Ishikawa (cell line): ENCODE results near the gene ZNF91.

Source experiments
- CEBPB ChIP-seq: IDR thresholded peaks from 2 replicates; pipeline ENCODE4 v1.6.1; 2012
- CREB1 ChIP-seq: IDR thresholded peaks from 2 replicates; pipeline ENCODE4 v1.6.1; 2012; ENCODE audit warnings: low read depth
- EGR1 ChIP-seq: IDR thresholded peaks from 2 replicates; pipeline ENCODE4 v1.6.1; 2012
- EP300 ChIP-seq: IDR thresholded peaks from 2 replicates; pipeline ENCODE4 v1.6.1; 2012; ENCODE audit warnings: borderline replicate concordance
- FOXM1 ChIP-seq: IDR thresholded peaks from 2 replicates; pipeline ENCODE4 v1.6.1; 2012; ENCODE audit warnings: low read depth, borderline replicate concordance
- MAX ChIP-seq: IDR thresholded peaks from 2 replicates; pipeline ENCODE4 v1.6.1; 2012
- NFIC ChIP-seq: IDR thresholded peaks from 2 replicates; pipeline ENCODE4 v1.6.1; 2012
- RAD21 ChIP-seq: IDR thresholded peaks from 2 replicates; pipeline ENCODE4 v1.6.1; 2012; ENCODE audit warnings: low read depth
- REST ChIP-seq: IDR thresholded peaks from 2 replicates; pipeline ENCODE4 v1.6.1; 2012; ENCODE audit warnings: low read depth, mild to moderate bottlenecking
- TAF1 ChIP-seq: IDR thresholded peaks from 2 replicates; pipeline ENCODE4 v1.6.1; 2012; ENCODE audit warnings: low read depth, mild to moderate bottlenecking
- TCF12 ChIP-seq: IDR thresholded peaks from 2 replicates; pipeline ENCODE4 v1.6.1; 2012; ENCODE audit warnings: low read depth
- TEAD4 ChIP-seq: IDR thresholded peaks from 2 replicates; pipeline ENCODE4 v1.6.1; 2012
- USF1 ChIP-seq: IDR thresholded peaks from 2 replicates; pipeline ENCODE4 v1.6.1; 2012
- YY1 ChIP-seq: IDR thresholded peaks from 2 replicates; pipeline ENCODE4 v1.6.1; 2012; ENCODE audit warnings: low read depth
- ZBTB7A ChIP-seq: IDR thresholded peaks from 2 replicates; pipeline ENCODE4 v1.6.1; 2012; ENCODE audit warnings: low read depth

ZNF91 gene

DNA sequence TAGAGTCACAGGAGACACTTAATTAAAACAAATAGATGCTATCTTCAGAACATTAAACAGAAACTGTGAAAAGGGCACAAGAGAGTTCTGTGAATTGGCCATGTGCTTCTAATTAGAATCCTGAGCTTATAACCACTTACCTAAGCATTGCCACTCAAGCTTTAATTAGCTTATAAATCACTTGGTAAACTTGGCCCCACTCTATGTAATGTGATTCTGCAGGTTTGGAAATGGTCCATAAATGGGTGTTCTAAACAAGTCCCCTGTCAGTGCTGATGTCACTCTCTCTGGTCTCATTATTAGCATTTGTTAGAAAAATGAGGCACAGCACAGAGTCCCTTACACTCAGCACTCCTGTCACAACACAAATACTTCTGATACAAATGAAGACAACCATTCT lies 18.0 kb downstream of the ZNF91 start:
- TF ChIP-seq TEAD4 (no peak), ZBTB7A (no peak), RAD21 (no peak), YY1 (no peak)

DNA sequence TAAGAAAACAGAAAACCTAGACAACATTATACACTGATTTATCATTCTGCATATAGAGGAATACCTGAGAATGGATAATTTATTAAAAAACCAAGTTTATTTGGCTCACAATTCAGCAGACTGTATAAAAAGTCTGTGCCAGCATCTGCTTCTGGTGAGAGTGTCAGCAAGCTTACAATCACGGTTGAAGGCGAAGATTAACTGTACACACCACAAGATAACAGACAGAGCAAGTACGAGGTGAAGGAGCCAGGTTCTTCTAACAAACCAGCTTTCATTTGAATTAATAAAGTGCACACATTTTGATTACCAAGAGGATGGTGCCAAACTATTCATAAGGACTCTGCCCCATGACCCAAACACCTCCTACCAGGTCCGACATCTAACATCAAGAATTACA lies 28.8 kb downstream of the ZNF91 start:
- no peak for TF ChIP-seq FOXM1
- no peak for TF ChIP-seq REST
- no peak for TF ChIP-seq CEBPB
- no peak for TF ChIP-seq TAF1
- TF ChIP-seq YY1 = no peak
- no peak for TF ChIP-seq RAD21
- no peak for TF ChIP-seq ZBTB7A
- TF ChIP-seq USF1 = no peak
- TF ChIP-seq CREB1 = no peak
- TF ChIP-seq EP300 = no peak
- no peak for TF ChIP-seq MAX
- TF ChIP-seq TCF12 = no peak
- no peak for TF ChIP-seq EGR1
- no peak for TF ChIP-seq NFIC
- no peak for TF ChIP-seq TEAD4

- no peak for TF ChIP-seq TAF1
- TF ChIP-seq TCF12 = no peak
- TF ChIP-seq YY1 = no peak
- no peak for TF ChIP-seq RAD21
- no peak for TF ChIP-seq NFIC
- TF ChIP-seq EGR1 = no peak
- TF ChIP-seq CREB1 = no peak
- no peak for TF ChIP-seq CEBPB
- TF ChIP-seq REST = no peak
- TF ChIP-seq USF1 = no peak
- no peak for TF ChIP-seq MAX
- TF ChIP-seq ZBTB7A = no peak
- TF ChIP-seq EP300 = no peak
- no peak for TF ChIP-seq TEAD4
- TF ChIP-seq FOXM1 = no peak
Measured at GRCh38 chr19:23365222-23365621, 30.0 kb downstream of the ZNF91 start.

- TF ChIP-seq RAD21 (no peak), TCF12 (no peak), TAF1 (no peak)
Measured at GRCh38 chr19:23351806-23352205, 43.5 kb downstream of the ZNF91 start.

- TF ChIP-seq EP300 = no peak
Measured at GRCh38 chr19:23346696-23347095, 48.6 kb downstream of the ZNF91 start.

DNA sequence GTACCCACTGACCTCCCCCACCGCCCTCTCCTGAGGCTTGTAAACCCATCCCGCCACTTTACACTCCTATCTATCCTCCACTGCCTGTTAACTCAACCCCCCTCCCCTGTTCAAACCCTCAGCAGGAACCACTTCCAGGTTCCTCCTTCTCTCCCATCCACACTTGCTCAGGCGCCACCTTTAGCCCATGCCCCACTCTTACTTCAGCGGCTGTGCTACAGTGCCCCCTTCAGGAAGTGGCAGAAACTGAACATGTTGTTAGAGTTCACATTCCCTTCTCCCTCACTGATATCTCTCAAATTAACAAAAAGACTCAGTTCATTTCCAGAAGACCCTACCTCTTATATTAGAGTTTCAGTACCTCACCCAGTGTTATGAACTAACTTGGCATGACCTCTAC lies 49.4 kb downstream of the ZNF91 start:
- TF ChIP-seq USF1 = no peak
- no peak for TF ChIP-seq CREB1

- TF ChIP-seq USF1 (no peak), TEAD4 (no peak), CREB1 (no peak), REST (no peak), NFIC (no peak), ZBTB7A (no peak), RAD21 (no peak), YY1 (no peak), EP300 (no peak), TCF12 (no peak), FOXM1 (no peak), EGR1 (no peak), CEBPB (no peak), TAF1 (no peak), MAX (no peak)
Measured at GRCh38 chr19:23343434-23344010, 51.7 kb downstream of the ZNF91 start.
